Activated gamma-delta T cell (primary cell): ENCODE data around the gene PGLYRP3.
"Not testable (repeated sequence)": the region's sequence is repeated elsewhere in the genome, so short reads cannot be mapped to it uniquely, and the experiment has no call there.

Source experiments
- DNase-seq: peaks from one replicate; lab custom pipeline; 2025; lab: John Stamatoyannopoulos, UW

The PGLYRP3 gene

GRCh38 chr1:153348511-153349362, 36.0 kb upstream of the PGLYRP3 start, which contains the start of gene PGLYRP4:
Gene PGLYRP4 (minus strand): TSS chr1:153348841. CDS start chr1:153347932, 909 bp downstream.
- no peak for DNase-seq

GRCh38 chr1:153347856-153348255, 35.1 kb upstream of the PGLYRP3 start:
- DNase-seq, result no peak

GRCh38 chr1:153347049-153347448, 34.3 kb upstream of the PGLYRP3 start:
- DNase-seq, result not testable (repeated sequence)

GRCh38 chr1:153346077-153346723, 33.4 kb upstream of the PGLYRP3 start:
- no peak for DNase-seq

- DNase-seq, result no peak
Measured at GRCh38 chr1:153345187-153346076, 32.7 kb upstream of the PGLYRP3 start.

GRCh38 chr1:153344718-153345025, 31.9 kb upstream of the PGLYRP3 start:
- no peak for DNase-seq

GRCh38 chr1:153343811-153344717, 31.3 kb upstream of the PGLYRP3 start:
- DNase-seq, result no peak

- no peak for DNase-seq
Measured at GRCh38 chr1:153343040-153343681, 30.4 kb upstream of the PGLYRP3 start.

- DNase-seq, result no peak
Measured at GRCh38 chr1:153342178-153342577, 29.4 kb upstream of the PGLYRP3 start.

- no peak for DNase-seq
Measured at GRCh38 chr1:153341431-153341934, 28.7 kb upstream of the PGLYRP3 start.

- no peak for DNase-seq
Measured at GRCh38 chr1:153340356-153340755, 27.6 kb upstream of the PGLYRP3 start.

GRCh38 chr1:153339802-153340201, 27.1 kb upstream of the PGLYRP3 start:
- no peak for DNase-seq

- no peak for DNase-seq
Measured at GRCh38 chr1:153337980-153338853, 25.5 kb upstream of the PGLYRP3 start.

GRCh38 chr1:153336650-153337049, 23.9 kb upstream of the PGLYRP3 start:
- no peak for DNase-seq

GRCh38 chr1:153333902-153334301, 21.1 kb upstream of the PGLYRP3 start:
- DNase-seq, result no peak

GRCh38 chr1:153324912-153325311, 12.2 kb upstream of the PGLYRP3 start:
- no peak for DNase-seq

GRCh38 chr1:153322568-153322967, 9.8 kb upstream of the PGLYRP3 start:
- no peak for DNase-seq

GRCh38 chr1:153318145-153318544, 5.4 kb upstream of the PGLYRP3 start:
- not testable (repeated sequence) for DNase-seq

- not testable (repeated sequence) for DNase-seq
Measured at GRCh38 chr1:153316013-153316412, 3.3 kb upstream of the PGLYRP3 start.

GRCh38 chr1:153314388-153314787, 1.6 kb upstream of the PGLYRP3 start:
- not testable (repeated sequence) for DNase-seq
